ENCODE data around the gene NAGK. TPM values are rescaled to one million over a fixed set of nuclear protein-coding genes. Genes with fewer than 3 reads are reported as not detected.

The NAGK gene
- total and polyA plus RNA-seq, 2 of the 8 experiments (the other 6 are each of a cell fraction or from before 2014, with no cell fraction given) = 57.9 to 59.9 TPM

DNA sequence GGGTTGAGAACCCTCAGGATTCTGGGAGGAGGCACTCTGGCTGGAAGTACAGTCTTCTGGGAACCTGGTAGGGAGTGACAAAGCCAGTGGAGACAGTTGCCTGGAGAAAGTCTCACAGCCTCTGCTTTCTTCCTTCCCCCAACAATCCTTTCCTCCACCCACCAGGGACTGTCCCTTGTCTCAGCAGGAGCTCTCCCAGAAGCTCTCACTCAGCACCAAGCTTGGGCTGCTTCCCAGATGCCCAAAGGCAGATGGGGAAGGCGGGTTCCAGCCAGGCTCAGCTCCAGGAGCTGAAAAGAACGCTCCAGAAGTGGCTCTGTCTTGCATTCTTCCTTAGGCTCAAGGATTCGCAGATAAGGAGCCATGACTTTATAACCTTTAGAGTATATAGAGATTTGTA lies 7.6 kb upstream of the NAGK start:
- ChIA-PET CTCF (ENCODE audit: partially characterized antibody) (no interaction called here), POLR2A (ENCODE audit: partially characterized antibody) (interaction anchor here (1.2 kb wide), 1 partner anchor 11 kb away, joined by 3 read pairs; no protein-coding TSS in a partner anchor)
- no peak overlapping the region for H4K8ac ChIP-seq (ENCODE audit: extremely low read depth, insufficient read depth, low read length)
- H3K4me2 ChIP-seq (ENCODE audit: insufficient read depth in 1 of 2, low read depth in 2 of 2, low read length in 2 of 2) = no peak overlapping the region
- no peak overlapping the region for H2AFZ ChIP-seq (ENCODE audit: low read length)
- H3K23me2 ChIP-seq (ENCODE audit: low read depth, low read length) = no peaks in the 10 kb centered on the region
- H3K79me1 ChIP-seq (ENCODE audit: low read depth, low read length) = no peaks in the 10 kb centered on the region
- H4K5ac ChIP-seq (ENCODE audit: insufficient read length, low read depth, low read length) = no peak overlapping the region
- H3K23ac ChIP-seq (ENCODE audit: insufficient read length) = no peak overlapping the region
- no peak overlapping the region for H4K91ac ChIP-seq (replicated peaks; ENCODE audit: insufficient read length, low read length)
- H3K4ac ChIP-seq (replicated peaks; ENCODE audit: insufficient read length, low read depth, low read length) = no peak overlapping the region
- no peak overlapping the region for H2AK5ac ChIP-seq (ENCODE audit: low read depth, low read length)
- no peak overlapping the region for H3K14ac ChIP-seq (ENCODE audit: insufficient read length)
- H3K18ac ChIP-seq (ENCODE audit: extremely low read depth, low read length) = no peak overlapping the region
- H3K27me3 ChIP-seq (replicated peaks in 1 of 4; ENCODE audit: control insufficient read depth in 3 of 4, extremely low read depth in 1 of 4, insufficient read depth in 3 of 4, low read length in 3 of 4) = no peaks in the 10 kb centered on the region; a peak in 1 of 7 replicates
- DNase-seq (ENCODE audit: low read depth in 1 of 2, low spot score in 2 of 2) (no peak), FAIRE-seq (no peak)
- H2BK120ac ChIP-seq (replicated peaks; ENCODE audit: low read depth, low read length) = no peak overlapping the region
- H3K27ac ChIP-seq (ENCODE audit: low read depth, low read length) = no peak overlapping the region
- H3K36me3 ChIP-seq (ENCODE audit: control insufficient read depth in 2 of 4, insufficient read depth in 4 of 4, low read length in 3 of 4) = no peaks in the 10 kb centered on the region
- H3K56ac ChIP-seq (replicated peaks; ENCODE audit: insufficient read length, low read depth, low read length) = no peak overlapping the region
- no peaks in the 10 kb centered on the region; a peak in 1 of 7 replicates for H3K4me1 ChIP-seq (replicated peaks in 1 of 4; ENCODE audit: control insufficient read depth in 3 of 4, insufficient read depth in 4 of 4, low read length in 3 of 4)
- 87% methylated on average over 3 of the region's 3 CpGs; no CpG with 5 or more reads in 1 of the 2 experiments for WGBS, 2 experiments (ENCODE audit: extremely low coverage in 1 of 2, insufficient coverage in 1 of 2, insufficient read length in 1 of 2, insufficient replicate concordance in 2 of 2, low coverage in 1 of 2, low lambda C conversion rate in 2 of 2, missing lambda C conversion rate in 1 of 2)
- H3K9ac ChIP-seq (replicated peaks in 1 of 4; ENCODE audit: extremely low read depth in 1 of 4, low read depth in 3 of 4, low read length in 3 of 4) = no peak overlapping the region
- H3K9me3 ChIP-seq (ENCODE audit: insufficient read depth in 2 of 2, low read depth in 1 of 2, low read length in 1 of 2) = no peaks in the 10 kb centered on the region
- H2BK5ac ChIP-seq (ENCODE audit: low read depth, low read length) = no peak overlapping the region
- H3K4me3 ChIP-seq (ENCODE audit: extremely low read depth in 1 of 4, insufficient read depth in 2 of 4, low read depth in 3 of 4, low read length in 4 of 4) = no peak overlapping the region
- H2BK12ac ChIP-seq (ENCODE audit: low read depth, low read length) = no peak overlapping the region
- H2BK20ac ChIP-seq (ENCODE audit: low read length) = no peak overlapping the region
- H2BK15ac ChIP-seq (ENCODE audit: low read length) = no peak overlapping the region
- H4K20me1 ChIP-seq (replicated peaks in 1 of 2; ENCODE audit: control insufficient read depth in 1 of 2, insufficient read depth in 2 of 2, low read length in 2 of 2) = no peaks in the 10 kb centered on the region
- H3K79me2 ChIP-seq (ENCODE audit: control insufficient read depth in 1 of 2, insufficient read depth in 2 of 2, low read length in 2 of 2) = no peaks in the 10 kb centered on the region
- no peak for TF ChIP-seq CEBPB (IDR thresholded peaks at IDR 0.05; ENCODE audit: low read depth, low read length)

Measured in H1 (cell line).